Erythroblast (primary cell): Measurements from ENCODE around the gene OR4D2.

ENCODE experiments used
- GATA1 ChIP-seq: IDR thresholded peaks from 2 replicates; pipeline ENCODE4 v1.6.1; 2011; ENCODE audit warnings: low read depth, mild to moderate bottlenecking, control low read depth, low read length, moderate library complexity
- POLR2A ChIP-seq: IDR thresholded peaks from 2 replicates; pipeline ENCODE4 v1.6.1; 2011; ENCODE audit warnings: mild to moderate bottlenecking, low read length

- TF ChIP-seq GATA1 (no peak), POLR2A (no peak)
These were observed 13.7 kb upstream of the OR4D2 start for GRCh38 chr17:58153046-58153445.
